Measurements from ENCODE around the gene SCMH1. TPM values are rescaled to one million over a fixed set of nuclear protein-coding genes. Genes with fewer than 3 reads are reported as not detected.

The SCMH1 gene
- total RNA-seq, 2 donors from 2014 or later = 16.4 to 18.3 TPM

DNA sequence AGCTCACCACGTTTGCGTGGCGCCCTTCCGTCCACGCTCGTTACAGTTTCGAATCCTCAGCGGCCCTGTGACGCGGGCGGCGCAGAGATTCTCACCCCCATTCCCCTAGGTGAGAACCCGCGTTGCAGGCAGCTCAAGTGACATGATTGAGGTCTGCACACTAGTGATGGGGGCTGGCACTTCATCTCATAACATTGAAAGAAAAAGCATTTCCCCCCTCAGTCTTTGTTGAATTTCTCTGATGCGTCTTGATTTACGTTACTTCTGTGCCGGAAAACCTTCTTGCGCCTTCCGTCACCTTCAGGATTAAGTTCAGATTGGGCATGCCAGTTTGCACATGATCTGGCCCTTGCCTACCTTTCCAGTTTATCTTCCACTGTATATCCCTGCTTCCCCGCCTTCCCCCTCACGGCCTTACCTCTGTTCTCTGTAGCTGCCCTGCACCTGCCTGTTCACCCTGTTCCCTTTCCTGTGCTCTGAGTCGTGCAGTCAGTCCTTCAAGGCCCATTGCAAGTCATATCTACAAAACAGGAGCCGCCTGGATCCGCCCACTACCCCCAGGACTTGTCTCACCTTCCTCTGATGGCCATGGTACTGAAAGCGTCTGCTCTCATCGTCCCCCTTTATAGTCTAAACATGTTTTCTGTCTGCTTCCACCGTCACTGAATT lies 261.5 kb downstream of the SCMH1 start:
- Histone ChIP-seq H3K4me1 (ENCODE audit: control insufficient read depth, insufficient read depth, low read length) (peaks cover 3% of the 10 kb centered on the region), H3K27me3 (ENCODE audit: control insufficient read depth, insufficient read depth, low read length, poor library complexity, severe bottlenecking) (no peaks in the 10 kb centered on the region), H3K9me3 (ENCODE audit: control insufficient read depth, low read length) (no peaks in the 10 kb centered on the region), H3K4me3 (ENCODE audit: low read length) (peak overlapping the region; percentile 84), H3K9ac (ENCODE audit: extremely low read depth, low read length, poor library complexity, severe bottlenecking) (peak overlapping the region; percentile 72), H3K27ac (ENCODE audit: low read depth, low read length) (peak overlapping the region; percentile 75), H3K36me3 (ENCODE audit: control insufficient read depth, insufficient read depth, low read length) (peaks cover 30% of the 10 kb centered on the region)
- peaks cover 21% of the 10 kb centered on the region for H3K36me3 Mint-ChIP-seq (ENCODE audit: low read depth)
- peak overlapping the region; percentile 81 for H3K4me3 Mint-ChIP-seq
- H3K27me3 Mint-ChIP-seq (ENCODE audit: insufficient read depth) = no peaks in the 10 kb centered on the region
- TF ChIP-seq, protein P1, sequence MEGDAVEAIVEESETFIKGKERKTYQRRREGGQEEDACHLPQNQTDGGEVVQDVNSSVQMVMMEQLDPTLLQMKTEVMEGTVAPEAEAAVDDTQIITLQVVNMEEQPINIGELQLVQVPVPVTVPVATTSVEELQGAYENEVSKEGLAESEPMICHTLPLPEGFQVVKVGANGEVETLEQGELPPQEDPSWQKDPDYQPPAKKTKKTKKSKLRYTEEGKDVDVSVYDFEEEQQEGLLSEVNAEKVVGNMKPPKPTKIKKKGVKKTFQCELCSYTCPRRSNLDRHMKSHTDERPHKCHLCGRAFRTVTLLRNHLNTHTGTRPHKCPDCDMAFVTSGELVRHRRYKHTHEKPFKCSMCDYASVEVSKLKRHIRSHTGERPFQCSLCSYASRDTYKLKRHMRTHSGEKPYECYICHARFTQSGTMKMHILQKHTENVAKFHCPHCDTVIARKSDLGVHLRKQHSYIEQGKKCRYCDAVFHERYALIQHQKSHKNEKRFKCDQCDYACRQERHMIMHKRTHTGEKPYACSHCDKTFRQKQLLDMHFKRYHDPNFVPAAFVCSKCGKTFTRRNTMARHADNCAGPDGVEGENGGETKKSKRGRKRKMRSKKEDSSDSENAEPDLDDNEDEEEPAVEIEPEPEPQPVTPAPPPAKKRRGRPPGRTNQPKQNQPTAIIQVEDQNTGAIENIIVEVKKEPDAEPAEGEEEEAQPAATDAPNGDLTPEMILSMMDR (conservative IDR thresholded peaks at IDR 0.05) = no peak
- H3K9me3 Mint-ChIP-seq = no peaks in the 10 kb centered on the region
- WGBS, 2 experiments (ENCODE audit: insufficient coverage in 1 of 2, insufficient read length in 1 of 2) = 6 to 15% methylated on average over 15 to 27 of the region's 27 CpGs
- peak; percentile 72 for DNase-seq
- peak overlapping the region; percentile 87 for H3K27ac Mint-ChIP-seq
- peaks cover 26% of the 10 kb centered on the region for H3K4me1 Mint-ChIP-seq

DNA sequence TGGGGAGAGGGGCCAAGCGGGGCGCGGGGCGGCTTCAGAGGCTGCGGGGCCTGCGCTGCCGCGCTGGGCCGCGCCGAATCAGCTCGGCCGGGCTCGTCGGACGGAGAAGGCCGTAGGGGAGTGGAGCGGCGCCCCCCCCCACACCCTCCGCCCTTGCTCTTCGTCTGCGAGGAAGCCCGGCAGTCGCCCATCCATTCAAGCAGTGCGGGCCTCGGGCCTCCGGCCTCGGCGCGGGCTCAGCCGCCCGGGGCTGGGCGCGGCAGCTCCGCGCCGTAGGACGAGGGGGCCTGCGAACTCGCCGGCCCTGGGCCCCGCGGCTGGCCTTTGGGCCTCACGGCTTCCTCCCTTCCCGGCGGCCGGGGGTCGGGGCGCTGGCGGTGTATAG lies 262.0 kb downstream of the SCMH1 start:
- H3K36me3 Mint-ChIP-seq (ENCODE audit: low read depth) = peaks cover 16% of the 10 kb centered on the region
- no peaks in the 10 kb centered on the region for H3K9me3 Mint-ChIP-seq
- H3K4me1 Mint-ChIP-seq = peaks cover 23% of the 10 kb centered on the region

GRCh38 chr1:40979241-40980067 lies 262.7 kb downstream of the SCMH1 start, which contains the start of gene CTPS1:
Gene CTPS1, plus strand, starts transcription at chr1:40979696. Its CDS starts 3,595 bp downstream, at chr1:40983291.
- Mint-ChIP-seq H3K4me3 (peak within 1 kb of the TSS; percentile 81), H3K36me3 (ENCODE audit: low read depth) (peaks cover 12% of the 10 kb centered on the region), H3K4me1 (peaks cover 26% of the 10 kb centered on the region), H3K27me3 (ENCODE audit: insufficient read depth) (no peaks in the 10 kb centered on the region), H3K9me3 (no peaks in the 10 kb centered on the region), H3K27ac (peak within 1 kb of the TSS; percentile 92)
- DNase-seq = peak; percentile 98
- 0 to 1% methylated on average over 24 to 96 of the region's 96 CpGs for WGBS, 2 experiments (ENCODE audit: insufficient coverage in 1 of 2, insufficient read length in 1 of 2)
- TF ChIP-seq, protein P1 (conservative IDR thresholded peaks at IDR 0.05) = peak; percentile 70
- H3K4me1 ChIP-seq (ENCODE audit: control insufficient read depth, insufficient read depth, low read length) = peaks cover 3% of the 10 kb centered on the region
- peaks cover 19% of the 10 kb centered on the region for H3K36me3 ChIP-seq (ENCODE audit: control insufficient read depth, insufficient read depth, low read length)
- peak within 1 kb of the TSS; percentile 72 for H3K9ac ChIP-seq (ENCODE audit: extremely low read depth, low read length, poor library complexity, severe bottlenecking)
- H3K27ac ChIP-seq (ENCODE audit: low read depth, low read length) = peak within 1 kb of the TSS; percentile 94
- no peaks in the 10 kb centered on the region for H3K9me3 ChIP-seq (ENCODE audit: control insufficient read depth, low read length)
- peak within 1 kb of the TSS; percentile 84 for H3K4me3 ChIP-seq (ENCODE audit: low read length)
- no peaks in the 10 kb centered on the region for H3K27me3 ChIP-seq (ENCODE audit: control insufficient read depth, insufficient read depth, low read length, poor library complexity, severe bottlenecking)

More for the DNA sequence above, 262.0 kb downstream of the SCMH1 start:
- TF ChIP-seq, protein P1 (conservative IDR thresholded peaks at IDR 0.05) = no peak
- peak overlapping the region; percentile 75 for H3K27ac ChIP-seq (ENCODE audit: low read depth, low read length)
- H3K4me1 ChIP-seq (ENCODE audit: control insufficient read depth, insufficient read depth, low read length) = peaks cover 3% of the 10 kb centered on the region
- WGBS, 2 experiments (ENCODE audit: insufficient coverage in 1 of 2, insufficient read length in 1 of 2) = 0% methylated on average over 13 to 50 of the region's 50 CpGs
- peak overlapping the region; percentile 84 for H3K4me3 ChIP-seq (ENCODE audit: low read length)
- peak overlapping the region; percentile 72 for H3K9ac ChIP-seq (ENCODE audit: extremely low read depth, low read length, poor library complexity, severe bottlenecking)
- no peaks in the 10 kb centered on the region for H3K9me3 ChIP-seq (ENCODE audit: control insufficient read depth, low read length)
- Mint-ChIP-seq H3K27ac (peak overlapping the region; percentile 87), H3K27me3 (ENCODE audit: insufficient read depth) (no peaks in the 10 kb centered on the region), H3K4me3 (peak overlapping the region; percentile 81)
- DNase-seq = no peak
- H3K27me3 ChIP-seq (ENCODE audit: control insufficient read depth, insufficient read depth, low read length, poor library complexity, severe bottlenecking) = no peaks in the 10 kb centered on the region
- peaks cover 25% of the 10 kb centered on the region for H3K36me3 ChIP-seq (ENCODE audit: control insufficient read depth, insufficient read depth, low read length)
